HCT116 (cell line): ENCODE results near the gene COX7B. TPM values are rescaled to one million over a fixed set of nuclear protein-coding genes. Genes with fewer than 3 reads are reported as not detected.

Experiments used
- ATAC-seq: fragments of 200-7000 bp; cut with Tn5 transposase; 2 replicates; pipeline ENCODE4 v1.9.1; 2020; ENCODE audit warnings: mild to moderate bottlenecking, moderate library complexity
- Bru-seq: library from RNA; stranded (reverse); fragments of 400-500 nt; gene quantifications from one replicate; lab custom pipeline; 2021; lab: Mats Ljungman, UMichigan
- BruChase-seq, 2 experiments: library from RNA; stranded (reverse); fragments of 400-500 nt; gene quantifications; one replicate each; lab custom pipeline; 2021; lab: Mats Ljungman, UMichigan
- BruUV-seq: library from RNA; stranded (reverse); fragments of 400-500 nt; replicated peaks from 2 replicates; lab custom pipeline; 2021; lab: Mats Ljungman, UMichigan
- CTCF ChIA-PET: fragments of 300-600 bp; sonication (Branson Sonifier 250); formaldehyde crosslinking; loops from one replicate; lab custom pipeline; 2021; ENCODE audit warnings: antibody characterized with exemption; lab: Charles Lee
- POLR2A ChIA-PET: fragments of 300-600, 350-600 bp; sonication (Branson Sonifier 250); formaldehyde crosslinking; loops from one replicate; lab custom pipeline; 2021; ENCODE audit warnings: antibody characterized with exemption; lab: Charles Lee
- RAD21 ChIA-PET, 2 experiments: fragments of 300-600 bp; sonication (Branson Sonifier 250); formaldehyde crosslinking; loops; one replicate each; lab custom pipeline; 2023; ENCODE audit warnings: low total read pairs in 2 of 2; ENCODE audit not compliant: uncharacterized antibody in 2 of 2, unreplicated experiment in 2 of 2, low non-redundant PET in 1 of 2; lab: Charles Lee
- DNase-seq: peaks from one replicate; pipeline ENCODE4 v3.0.0-alpha.2; 2010; ENCODE audit warnings: low read depth, low spot score
- H2AFZ ChIP-seq: fragments of 200-600 bp; shearing (Covaris generic), sonication (generic); 2 replicates; pipeline ENCODE4 v1.6.1; 2017; ENCODE audit warnings: low read depth, mixed run types, mixed read lengths, antibody characterized with exemption, low read length; ENCODE audit not compliant: poor library complexity, severe bottlenecking
- H3K27ac ChIP-seq: 2 replicates; pipeline ENCODE4 v1.5.1; 2012; ENCODE audit warnings: low read depth, low read length
- H3K27me3 ChIP-seq: fragments of 200-600 bp; sonication (generic); 2 replicates; pipeline ENCODE4 v1.6.1; 2016; ENCODE audit warnings: mixed run types, low read length, mixed read lengths; ENCODE audit not compliant: insufficient read depth
- H3K36me3 ChIP-seq, 2 experiments: fragments of 200-500 bp in 1 of 2; fragments of 200-600 bp in 1 of 2; sonication (Bioruptor generic) in 1 of 2; sonication (generic) in 1 of 2; 2 replicates each; pipeline versions ENCODE4 v1.5.1 to v1.6.1; 2014 to 2016; ENCODE audit warnings: low read length in 2 of 2, inconsistent platforms in 1 of 2, mixed read lengths in 1 of 2, mixed run types in 1 of 2; ENCODE audit not compliant: insufficient read depth in 2 of 2, control insufficient read depth in 1 of 2
- H3K4me1 ChIP-seq, 2 experiments: fragments of 200-600 bp in 1 of 2; sonication (generic) in 1 of 2; 2 replicates each; pipeline versions ENCODE4 v1.5.1 to v1.6.1; 2012 to 2017; ENCODE audit warnings: low read length in 2 of 2, inconsistent platforms in 1 of 2, mild to moderate bottlenecking in 1 of 2, mixed read lengths in 1 of 2, mixed run types in 1 of 2, moderate library complexity in 1 of 2; ENCODE audit not compliant: insufficient read depth in 2 of 2, control insufficient read depth in 1 of 2
- H3K4me2 ChIP-seq: fragments of 200-600 bp; sonication (generic); 2 replicates; pipeline ENCODE4 v1.6.1; 2017; ENCODE audit warnings: mixed run types, low read length, mixed read lengths
- H3K4me3 ChIP-seq, 2 experiments: fragments of 200-600 bp in 1 of 2; sonication (generic) in 1 of 2; replicated peaks in 1 of 2; 2 replicates each; pipeline ENCODE4 v1.5.1; 2011 to 2016; ENCODE audit warnings: low read length in 2 of 2, control low read depth in 1 of 2, low read depth in 1 of 2, mild to moderate bottlenecking in 1 of 2, mixed read lengths in 1 of 2, mixed run types in 1 of 2
- H3K79me2 ChIP-seq: fragments of 200-600 bp; sonication (generic); 2 replicates; pipeline ENCODE4 v1.6.1; 2017; ENCODE audit warnings: mild to moderate bottlenecking, mixed run types, low read length, moderate library complexity, mixed read lengths; ENCODE audit not compliant: insufficient read depth
- H3K9ac ChIP-seq: fragments of 200-600 bp; sonication (generic); 2 replicates; pipeline ENCODE4 v1.6.1; 2016; ENCODE audit warnings: low read length, mixed read lengths
- H3K9me2 ChIP-seq: fragments of 200-600 bp; sonication (generic), shearing (Covaris generic); 2 replicates; pipeline ENCODE4 v1.6.1; 2017; ENCODE audit warnings: mixed run types, mild to moderate bottlenecking, moderate library complexity; ENCODE audit not compliant: insufficient read depth
- H3K9me3 ChIP-seq, 2 experiments: fragments of 200-500 bp in 1 of 2; fragments of 200-600 bp in 1 of 2; sonication (Bioruptor generic) in 1 of 2; sonication (generic) in 1 of 2; 2 replicates each; pipeline ENCODE4 v1.6.1; 2014 to 2017; ENCODE audit warnings: low read length in 2 of 2, mixed read lengths in 2 of 2, inconsistent platforms in 1 of 2, low read depth in 1 of 2, mild to moderate bottlenecking in 1 of 2, mixed run types in 1 of 2, moderate library complexity in 1 of 2; ENCODE audit not compliant: control insufficient read depth in 1 of 2, insufficient read depth in 1 of 2
- H4K20me1 ChIP-seq: fragments of 200-600 bp; sonication (generic), shearing (Covaris generic); 2 replicates; pipeline ENCODE4 v1.6.1; 2017; ENCODE audit warnings: mixed run types, mild to moderate bottlenecking, moderate library complexity; ENCODE audit not compliant: insufficient read depth
- CBX3 ChIP-seq: IDR thresholded peaks from 2 replicates; pipeline ENCODE4 v1.6.1; 2012; ENCODE audit warnings: low read depth
- CEBPB ChIP-seq: IDR thresholded peaks from 2 replicates; pipeline ENCODE4 v1.6.1; 2012; ENCODE audit warnings: low read depth
- EGR1 ChIP-seq: IDR thresholded peaks from 2 replicates; pipeline ENCODE4 v1.6.1; 2012; ENCODE audit warnings: low read depth
- JUND ChIP-seq: IDR thresholded peaks from 2 replicates; pipeline ENCODE4 v1.6.1; 2012
- POLR2A ChIP-seq: IDR thresholded peaks from 2 replicates; pipeline ENCODE4 v1.7.0; 2011; ENCODE audit warnings: borderline replicate concordance; ENCODE audit not compliant: insufficient read depth, insufficient read length; ENCODE audit errors: extremely low read depth
- POLR2AphosphoS5 ChIP-seq: IDR thresholded peaks from 2 replicates; pipeline ENCODE4 v1.6.1; 2011; ENCODE audit warnings: mild to moderate bottlenecking, low read depth, low read length, moderate library complexity
- RAD21 ChIP-seq: IDR thresholded peaks from 2 replicates; pipeline ENCODE4 v1.6.1; 2012; ENCODE audit warnings: low read depth, mild to moderate bottlenecking
- SIN3A ChIP-seq: IDR thresholded peaks from 2 replicates; pipeline ENCODE4 v1.6.1; 2012; ENCODE audit warnings: low read depth
- SP1 ChIP-seq: IDR thresholded peaks from 2 replicates; pipeline ENCODE4 v1.6.1; 2012; ENCODE audit warnings: low read depth
- SRF ChIP-seq: IDR thresholded peaks from 2 replicates; pipeline ENCODE4 v1.6.1; 2012; ENCODE audit warnings: low read depth
- TCF7L2 ChIP-seq: IDR thresholded peaks from 2 replicates; pipeline ENCODE4 v1.7.0; 2011; ENCODE audit warnings: borderline replicate concordance, inconsistent platforms; ENCODE audit not compliant: insufficient read depth, insufficient read length; ENCODE audit errors: extremely low read depth
- YY1 ChIP-seq: IDR thresholded peaks from 2 replicates; pipeline ENCODE4 v1.6.1; 2011; ENCODE audit warnings: low read length, low read depth, moderate library complexity, mild to moderate bottlenecking; ENCODE audit not compliant: insufficient replicate concordance; ENCODE audit errors: extremely low read depth
- ZNF274 ChIP-seq: fragments of 200-500 bp; sonication (Bioruptor generic); IDR thresholded peaks from 2 replicates; pipeline ENCODE4 v1.6.1; 2014; ENCODE audit warnings: mild to moderate bottlenecking, low read depth, low read length, inconsistent platforms
- intact Hi-C: fragments of 100-400 bp; cut with micrococcal nuclease; formaldehyde crosslinking; loops from 2 replicates; pipeline ENCODE4 v1.10.0; 2022
- long read RNA-seq: library from polyadenylated mRNA; unstranded; transcript quantifications from one replicate; pipeline ENCODE4 v2.0.0, GENCODE V29; 2021; ENCODE audit not compliant: unreplicated experiment
- polyA plus RNA-seq: library from polyadenylated mRNA; unstranded; fragments of >200 nt; gene quantifications from 2 replicates; pipeline ENCODE4 v1.2.1, GENCODE V29; 2012; ENCODE audit warnings: missing spikeins
- total RNA-seq: library from RNA; stranded (reverse); gene quantifications from one replicate; pipeline ENCODE4 v1.2.1, GENCODE V29; 2021; ENCODE audit not compliant: unreplicated experiment
- TF ChIP-seq, protein P1 (sequence below): IDR thresholded peaks from 2 replicates; pipeline ENCODE4 v1.6.1; 2011; ENCODE audit warnings: mild to moderate bottlenecking, low read length, moderate library complexity; ENCODE audit not compliant: insufficient replicate concordance; ENCODE audit errors: extremely low read depth
- TF ChIP-seq, protein P2 (sequence below), 3 experiments: fragments of 200-600 bp in 1 of 3; sonication (generic) in 1 of 3; IDR thresholded peaks in 2 of 3; conservative IDR thresholded peaks in 1 of 3; 2 replicates each; pipeline ENCODE4 v1.5.1; 2012 to 2017; ENCODE audit warnings: low read depth in 2 of 3, low read length in 2 of 3, antibody characterized with exemption in 1 of 3, borderline replicate concordance in 1 of 3, control low read depth in 1 of 3, mild to moderate bottlenecking in 1 of 3, mixed read lengths in 1 of 3, mixed run types in 1 of 3, moderate library complexity in 1 of 3; ENCODE audit not compliant: insufficient read depth in 1 of 3

The COX7B gene, protein sequence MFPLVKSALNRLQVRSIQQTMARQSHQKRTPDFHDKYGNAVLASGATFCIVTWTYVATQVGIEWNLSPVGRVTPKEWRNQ
- total RNA-seq (268 TPM), Bru-seq, nascent RNA (percentile 93 among the genes with signal in this experiment), BruChase-seq, experiment 1, labeled RNA remaining after a 6-hour chase (percentile 86 among the genes with signal in this experiment), BruChase-seq, experiment 2, labeled RNA remaining after a 2-hour chase (percentile 85 among the genes with signal in this experiment)
- polyA plus RNA-seq, result 604 and 631 TPM in 2 replicates
- long read RNA-seq, transcript COX7B-203 (3 exons, 2,471 nt), result major isoform, 70 of 100 reads
- long read RNA-seq, partial matches to known transcripts, result 26 of 100 reads
- long read RNA-seq, other reads (novel, unspliced or antisense), result 2 of 100 reads

DNA sequence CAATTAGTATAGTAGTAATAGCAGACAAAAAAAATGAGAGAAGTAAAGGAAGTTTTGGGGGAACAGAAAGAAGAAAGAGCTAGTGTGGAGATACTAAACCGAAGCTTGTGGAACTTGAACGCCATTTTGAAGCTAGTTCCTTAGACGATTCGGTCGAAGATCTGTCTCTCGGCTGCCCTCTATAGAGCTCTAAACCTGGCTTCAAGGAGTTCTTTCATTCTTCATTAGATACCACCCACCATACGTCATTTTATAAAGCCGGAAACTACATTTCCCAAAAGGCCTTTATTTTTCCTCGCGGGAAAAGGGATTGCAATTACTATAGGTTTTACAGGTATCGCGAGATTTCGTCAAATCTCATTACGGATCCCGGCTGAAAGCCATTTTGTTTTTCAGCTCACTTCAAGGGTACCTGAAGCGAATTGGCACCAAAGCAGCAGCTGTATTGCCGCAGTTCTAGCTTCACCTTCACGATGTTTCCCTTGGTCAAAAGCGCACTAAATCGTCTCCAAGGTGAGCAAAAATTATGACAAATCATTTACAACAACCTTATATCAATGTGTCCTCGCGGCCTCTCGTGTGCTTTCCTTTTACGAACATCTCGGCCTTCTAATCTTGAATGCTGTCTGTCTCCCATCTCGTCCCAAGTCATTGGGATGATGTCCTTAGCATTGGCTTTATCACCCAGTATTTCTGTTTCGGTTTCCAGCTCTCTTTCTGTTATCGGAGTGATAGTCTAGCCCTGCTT lies at the start of gene COX7B:
COX7B (plus strand) TSS at position 388 of the 748 bp plus-strand sequence; CDS start at position 474, 86 bp downstream.
- no TSS peak for BruUV-seq
- peak within 1 kb of the TSS; percentile 75 for H3K4me2 ChIP-seq
- H3K27ac ChIP-seq, result peak within 1 kb of the TSS; percentile 71
- H2AFZ ChIP-seq, result no peak within 1 kb of the TSS
- peak; percentile 72 for ATAC-seq
- no peaks in the 10 kb centered on the region for H3K9me2 ChIP-seq
- peak within 1 kb of the TSS; percentile 93 for H3K9ac ChIP-seq
- POLR2A ChIA-PET, result interaction anchor here (0.6 to 1.2 kb wide), 5 partner anchors 8 to 125 kb away, joined by 3 to 7 read pairs (median 3); partner anchors contain the start of gene ATP7A
- CTCF ChIA-PET, result interaction anchor here (0.8 to 2.7 kb wide), 3 partner anchors 10 to 130 kb away, joined by 3 to 9 read pairs (median 6); partner anchors contain the start of gene ATP7A
- H3K9me3 ChIP-seq, result no peaks in the 10 kb centered on the region
- H3K27me3 ChIP-seq, result no peaks in the 10 kb centered on the region
- peak within 1 kb of the TSS; percentile 77 to 81 for H3K4me3 ChIP-seq
- TF ChIP-seq ZNF274 (no peak), EGR1 (0 out of 2 replicates have a peak, but pooled peaks have one; percentile 38), SP1 (peak; percentile 71), CEBPB (no peak), YY1 (peak; percentile 88), TCF7L2 (no peak), JUND (no peak), POLR2AphosphoS5 (peak; percentile 88), RAD21 (peak; percentile 49), SIN3A (peak; percentile 76), SRF (0 out of 2 replicates have a peak, but pooled peaks have one; percentile 22), POLR2A (peak; percentile 46), CBX3 (peak; percentile 66; the same call in 1 of the 2 replicates)
- TF ChIP-seq, protein P1, sequence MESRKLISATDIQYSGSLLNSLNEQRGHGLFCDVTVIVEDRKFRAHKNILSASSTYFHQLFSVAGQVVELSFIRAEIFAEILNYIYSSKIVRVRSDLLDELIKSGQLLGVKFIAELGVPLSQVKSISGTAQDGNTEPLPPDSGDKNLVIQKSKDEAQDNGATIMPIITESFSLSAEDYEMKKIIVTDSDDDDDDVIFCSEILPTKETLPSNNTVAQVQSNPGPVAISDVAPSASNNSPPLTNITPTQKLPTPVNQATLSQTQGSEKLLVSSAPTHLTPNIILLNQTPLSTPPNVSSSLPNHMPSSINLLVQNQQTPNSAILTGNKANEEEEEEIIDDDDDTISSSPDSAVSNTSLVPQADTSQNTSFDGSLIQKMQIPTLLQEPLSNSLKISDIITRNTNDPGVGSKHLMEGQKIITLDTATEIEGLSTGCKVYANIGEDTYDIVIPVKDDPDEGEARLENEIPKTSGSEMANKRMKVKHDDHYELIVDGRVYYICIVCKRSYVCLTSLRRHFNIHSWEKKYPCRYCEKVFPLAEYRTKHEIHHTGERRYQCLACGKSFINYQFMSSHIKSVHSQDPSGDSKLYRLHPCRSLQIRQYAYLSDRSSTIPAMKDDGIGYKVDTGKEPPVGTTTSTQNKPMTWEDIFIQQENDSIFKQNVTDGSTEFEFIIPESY, result peak; percentile 99
- TF ChIP-seq, protein P2, sequence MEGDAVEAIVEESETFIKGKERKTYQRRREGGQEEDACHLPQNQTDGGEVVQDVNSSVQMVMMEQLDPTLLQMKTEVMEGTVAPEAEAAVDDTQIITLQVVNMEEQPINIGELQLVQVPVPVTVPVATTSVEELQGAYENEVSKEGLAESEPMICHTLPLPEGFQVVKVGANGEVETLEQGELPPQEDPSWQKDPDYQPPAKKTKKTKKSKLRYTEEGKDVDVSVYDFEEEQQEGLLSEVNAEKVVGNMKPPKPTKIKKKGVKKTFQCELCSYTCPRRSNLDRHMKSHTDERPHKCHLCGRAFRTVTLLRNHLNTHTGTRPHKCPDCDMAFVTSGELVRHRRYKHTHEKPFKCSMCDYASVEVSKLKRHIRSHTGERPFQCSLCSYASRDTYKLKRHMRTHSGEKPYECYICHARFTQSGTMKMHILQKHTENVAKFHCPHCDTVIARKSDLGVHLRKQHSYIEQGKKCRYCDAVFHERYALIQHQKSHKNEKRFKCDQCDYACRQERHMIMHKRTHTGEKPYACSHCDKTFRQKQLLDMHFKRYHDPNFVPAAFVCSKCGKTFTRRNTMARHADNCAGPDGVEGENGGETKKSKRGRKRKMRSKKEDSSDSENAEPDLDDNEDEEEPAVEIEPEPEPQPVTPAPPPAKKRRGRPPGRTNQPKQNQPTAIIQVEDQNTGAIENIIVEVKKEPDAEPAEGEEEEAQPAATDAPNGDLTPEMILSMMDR (IDR thresholded peaks at IDR 0.05 in 2 of 3, conservative IDR thresholded peaks at IDR 0.05 in 1 of 3; ENCODE audit: borderline replicate concordance in 1 of 3, insufficient read depth in 1 of 3, low read depth in 2 of 3, low read length in 2 of 3), result peak; percentile 12 to 43 (median 39); a peak in 5 of 6 replicates
- H4K20me1 ChIP-seq, result no peaks in the 10 kb centered on the region
- H3K79me2 ChIP-seq, result peaks cover 52% of the 10 kb centered on the region
- peak; percentile 94 for DNase-seq
- H3K36me3 ChIP-seq, result peaks cover 0 to 7% of the 10 kb centered on the region in 2 experiments; a peak in 2 of 4 replicates
- intact Hi-C loops, result loop anchor here (5.0 kb wide), 3 partner anchors 112 to 203 kb away; partner anchors contain the start of genes ATRX and PGK1
- H3K4me1 ChIP-seq, result peaks cover 0 to 11% of the 10 kb centered on the region in 2 experiments; a peak in 3 of 4 replicates
- RAD21 ChIA-PET, result interaction anchor here in 1 of 2 experiments (0.8 kb wide), 1 partner anchor 125 kb away, joined by 3 read pairs; no protein-coding TSS in a partner anchor
